IMR-90 (cell line): Measurements from ENCODE around the gene CADM4. TPM values are rescaled to one million over a fixed set of nuclear protein-coding genes. Genes with fewer than 3 reads are reported as not detected.

Experiments used
- ATAC-seq: fragments of 200-7000 bp; cut with Tn5 transposase; 2 replicates; pipeline ENCODE4 v1.9.1; 2020; ENCODE audit warnings: low read depth, mild to moderate bottlenecking, moderate library complexity
- BruUV-seq: library from RNA; stranded (reverse); fragments of 400-500 nt; replicated peaks from 2 replicates; lab custom pipeline; 2021; lab: Mats Ljungman, UMichigan
- CTCF ChIA-PET: fragments of 300-600 bp; formaldehyde crosslinking; extraction: SDS; loops from one replicate; lab custom pipeline; 2021; ENCODE audit warnings: antibody characterized with exemption; lab: Yijun Ruan, JAX
- POLR2A ChIA-PET: fragments of 300-600 bp; sonication (Branson Sonifier 250); formaldehyde crosslinking; loops from one replicate; lab custom pipeline; 2022; ENCODE audit warnings: antibody characterized with exemption; ENCODE audit not compliant: unreplicated experiment; lab: Charles Lee
- DNase-seq: peaks from one replicate; pipeline ENCODE4 v3.0.0; 2013
- H2AFZ ChIP-seq: replicated peaks from 2 replicates; pipeline ENCODE3; 2013; ENCODE audit warnings: low read length, mild to moderate bottlenecking; ENCODE audit not compliant: poor library complexity
- H2AK5ac ChIP-seq: 2 replicates; pipeline ENCODE4 v1.6.1; 2013; ENCODE audit warnings: low read depth, low read length, inconsistent platforms
- H2AK9ac ChIP-seq: replicated peaks from 2 replicates; pipeline ENCODE3; 2013; ENCODE audit warnings: mild to moderate bottlenecking, low read depth, low read length, moderate library complexity; ENCODE audit not compliant: poor library complexity
- H2BK120ac ChIP-seq: 2 replicates; pipeline ENCODE4 v1.6.1; 2013; ENCODE audit warnings: low read depth, low read length, inconsistent platforms
- H2BK15ac ChIP-seq: 3 replicates; pipeline ENCODE4 v1.6.1; 2013; ENCODE audit warnings: low read depth, low read length, inconsistent platforms
- H2BK20ac ChIP-seq: 2 replicates; pipeline ENCODE4 v1.6.1; 2013; ENCODE audit warnings: low read depth, mild to moderate bottlenecking, inconsistent platforms, low read length, moderate library complexity
- H2BK5ac ChIP-seq: 2 replicates; pipeline ENCODE4 v1.6.1; 2013; ENCODE audit warnings: mild to moderate bottlenecking, low read depth, low read length, inconsistent platforms; ENCODE audit not compliant: poor library complexity, severe bottlenecking
- H3K14ac ChIP-seq: replicated peaks from 2 replicates; pipeline ENCODE4 v1.6.1; 2013; ENCODE audit warnings: low read depth, low read length, inconsistent platforms
- H3K18ac ChIP-seq: 2 replicates; pipeline ENCODE4 v1.6.1; 2013; ENCODE audit warnings: low read depth, low read length, control low read depth
- H3K23ac ChIP-seq: 2 replicates; pipeline ENCODE4 v1.6.1; 2013; ENCODE audit warnings: low read depth, low read length, inconsistent platforms
- H3K27ac ChIP-seq: 2 replicates; pipeline ENCODE4 v1.5.1; 2013; ENCODE audit warnings: mild to moderate bottlenecking, control low read depth, low read length; ENCODE audit not compliant: insufficient read depth
- H3K27me3 ChIP-seq: 2 replicates; pipeline ENCODE4 v1.6.1; 2013; ENCODE audit warnings: low read length; ENCODE audit not compliant: control insufficient read depth, insufficient read depth
- H3K36me3 ChIP-seq: 2 replicates; pipeline ENCODE4 v1.6.1; 2013; ENCODE audit warnings: low read length, mixed read lengths; ENCODE audit not compliant: control insufficient read depth, insufficient read depth
- H3K4ac ChIP-seq: 2 replicates; pipeline ENCODE4 v1.6.1; 2013; ENCODE audit warnings: low read depth, low read length, inconsistent platforms
- H3K4me1 ChIP-seq: 2 replicates; pipeline ENCODE4 v1.6.1; 2013; ENCODE audit warnings: low read length, mixed read lengths; ENCODE audit not compliant: control insufficient read depth, insufficient read depth
- H3K4me2 ChIP-seq: 2 replicates; pipeline ENCODE4 v1.6.1; 2013; ENCODE audit warnings: low read depth, mild to moderate bottlenecking, control low read depth, low read length, moderate library complexity
- H3K4me3 ChIP-seq: 2 replicates; pipeline ENCODE4 v1.5.1; 2013; ENCODE audit warnings: low read depth, mild to moderate bottlenecking, control low read depth, low read length, moderate library complexity; ENCODE audit not compliant: insufficient read depth
- H3K56ac ChIP-seq: 2 replicates; pipeline ENCODE4 v1.6.1; 2013; ENCODE audit warnings: low read length, inconsistent platforms; ENCODE audit not compliant: insufficient read depth; ENCODE audit errors: extremely low read depth
- H3K79me1 ChIP-seq, 2 experiments: 2 replicates each; pipeline ENCODE4 v1.6.1; 2013; ENCODE audit warnings: low read length in 2 of 2, inconsistent platforms in 1 of 2, low read depth in 1 of 2
- H3K9ac ChIP-seq: 2 replicates; pipeline ENCODE4 v1.6.1; 2013; ENCODE audit warnings: low read depth, low read length, control low read depth
- H3K9me1 ChIP-seq: 2 replicates; pipeline ENCODE4 v1.6.1; 2013; ENCODE audit warnings: low read length, inconsistent platforms; ENCODE audit not compliant: insufficient read depth
- H3K9me3 ChIP-seq: 2 replicates; pipeline ENCODE4 v1.6.1; 2013; ENCODE audit warnings: low read length; ENCODE audit not compliant: control insufficient read depth, insufficient read depth
- H4K20me1 ChIP-seq: 2 replicates; pipeline ENCODE4 v1.6.1; 2013; ENCODE audit warnings: low read length, inconsistent platforms; ENCODE audit not compliant: insufficient read depth
- H4K5ac ChIP-seq: 2 replicates; pipeline ENCODE4 v1.6.1; 2013; ENCODE audit warnings: mild to moderate bottlenecking, low read depth, low read length, control low read depth
- H4K8ac ChIP-seq, 2 experiments: 2 replicates each; pipeline ENCODE4 v1.6.1; 2013; ENCODE audit warnings: low read depth in 2 of 2, low read length in 2 of 2, control low read depth in 1 of 2, inconsistent platforms in 1 of 2
- H4K91ac ChIP-seq: 2 replicates; pipeline ENCODE4 v1.6.1; 2013; ENCODE audit warnings: low read depth, low read length, inconsistent platforms; ENCODE audit not compliant: insufficient read depth
- CEBPB ChIP-seq: IDR thresholded peaks from 2 replicates; pipeline ENCODE4 v1.6.1; 2012; ENCODE audit warnings: low read depth, low read length, improper control_type of control experiment
- CHD1 ChIP-seq: IDR thresholded peaks from 2 replicates; pipeline ENCODE4 v1.6.1; 2012; ENCODE audit warnings: low read depth, low read length, improper control_type of control experiment
- NFE2L2 ChIP-seq: fragments of 150-350 bp; IDR thresholded peaks from 2 replicates; pipeline ENCODE4 v1.6.1; 2016; ENCODE audit warnings: low read depth, mild to moderate bottlenecking, low read length
- RAD21 ChIP-seq: IDR thresholded peaks from 2 replicates; pipeline ENCODE4 v1.6.1; 2012; ENCODE audit warnings: low read length, improper control_type of control experiment
- RCOR1 ChIP-seq: IDR thresholded peaks from 2 replicates; pipeline ENCODE4 v1.6.1; 2012; ENCODE audit warnings: mild to moderate bottlenecking, low read length, improper control_type of control experiment; ENCODE audit not compliant: insufficient replicate concordance
- SMC3 ChIP-seq: fragments of 150-350 bp; IDR thresholded peaks from 2 replicates; pipeline ENCODE4 v1.6.1; 2016; ENCODE audit warnings: low read depth, mild to moderate bottlenecking, antibody characterized with exemption, low read length, moderate library complexity
- WGBS, 2 experiments: methylation state at CpG; one replicate each; pipeline versions ENCODE4 v1.1.5 to v1.1.7; 2013; ENCODE audit warnings: missing lambda C conversion rate in 2 of 2; ENCODE audit not compliant: insufficient read length in 1 of 2; ENCODE audit errors: extremely low coverage in 2 of 2; 5-methylcytosine and 5-hydroxymethylcytosine counted together
- dilution Hi-C: fragments of 300-500 bp; cut with HindIII; formaldehyde crosslinking; loops from one replicate; pipeline ENCODE4 v1.14.3; 2018; ENCODE audit warnings: low sequenced_read_pairs; ENCODE audit not compliant: unreplicated experiment
- in situ Hi-C: fragments of 300-500 bp; cut with MboI; formaldehyde crosslinking; loops from 3 replicates; pipeline ENCODE4 v1.14.3; 2019; ENCODE audit warnings: low sequenced_read_pairs, inconsistent platforms, mixed read lengths
- intact Hi-C: fragments of 100-400 bp; cut with micrococcal nuclease; formaldehyde crosslinking; loops from 2 replicates; pipeline ENCODE4 v1.10.0; 2022
- polyA plus RNA-seq, 3 experiments: library from polyadenylated mRNA; depleted of rRNA; stranded (reverse); fragments of >200 nt; gene quantifications; 2 replicates each; pipeline ENCODE4 v1.2.3, GENCODE V29; 2012; ENCODE audit warnings: low replicate concordance in 1 of 3
- total RNA-seq: library from RNA; depleted of rRNA; stranded (reverse); fragments of >200 nt; gene quantifications from 2 replicates; pipeline ENCODE4 v1.2.3, GENCODE V29; 2012

The CADM4 gene
- total and polyA plus RNA-seq, 2 of the 4 experiments (the other 2 are of a cell fraction) = 2.0 to 4.9 TPM

- peaks cover 10 to 22% of the 10 kb centered on the region in 2 experiments; a peak in 2 of 4 replicates for H3K79me1 ChIP-seq
- H3K9me1 ChIP-seq = no peaks in the 10 kb centered on the region
- ChIA-PET POLR2A (no interaction called here), CTCF (interaction anchor here (0.5 to 1.0 kb wide), 2 partner anchors 23 to 262 kb away, joined by 3 read pairs; no protein-coding TSS in a partner anchor)
- no peak overlapping the region for H3K4me3 ChIP-seq
- no peak overlapping the region for H3K4ac ChIP-seq
- in situ Hi-C loops = no loop called here
- H3K36me3 ChIP-seq = peaks cover 36% of the 10 kb centered on the region
- H3K4me1 ChIP-seq = no peaks in the 10 kb centered on the region
- H2AK5ac ChIP-seq = no peak overlapping the region
- ATAC-seq = no peak
- dilution Hi-C loops = no loop called here
- no peaks in the 10 kb centered on the region for H3K9me3 ChIP-seq
- 93% methylated on average over 3 of the region's 6 CpGs; no CpG with 5 or more reads in 1 of the 2 experiments for WGBS, 2 experiments
- BruUV-seq = no TSS peak
- no peak overlapping the region for H2BK120ac ChIP-seq
- no peak overlapping the region for H2BK15ac ChIP-seq
- H4K8ac ChIP-seq = no peak overlapping the region
- intact Hi-C loops = no loop called here
- H4K91ac ChIP-seq = no peak overlapping the region
- no peak overlapping the region for H2BK5ac ChIP-seq
- peaks cover 6% of the 10 kb centered on the region; the same call in 1 of the 2 replicates for H4K20me1 ChIP-seq
- no peaks in the 10 kb centered on the region for H3K27me3 ChIP-seq
- no peak overlapping the region for H4K5ac ChIP-seq
- no peak overlapping the region for H3K56ac ChIP-seq
- no peak overlapping the region for H3K27ac ChIP-seq
- no peak overlapping the region for H3K9ac ChIP-seq
- H3K4me2 ChIP-seq = no peak overlapping the region
- no peak overlapping the region for H3K23ac ChIP-seq
- TF ChIP-seq NFE2L2 (no peak), RAD21 (no peak), RCOR1 (no peak), CHD1 (no peak), CEBPB (no peak), SMC3 (no peak)
- no peak overlapping the region for H2AFZ ChIP-seq
- no peak overlapping the region for H3K18ac ChIP-seq
- H2BK20ac ChIP-seq = no peak overlapping the region
- no peak overlapping the region for H3K14ac ChIP-seq
- no peak overlapping the region for H2AK9ac ChIP-seq
- no peak for DNase-seq
Observed at GRCh38 chr19:43648633-43649032, 9.0 kb upstream of the CADM4 start.
